Fibroblast of gingiva (primary cell): ENCODE results near the gene MAP1LC3A.
A peak's percentile ranks its signal among the peaks of the same experiment; 100 is the strongest.
"Not testable (repeated sequence)": the region's sequence is repeated elsewhere in the genome, so short reads cannot be mapped to it uniquely, and the experiment has no call there.

Source experiments
- DNase-seq: peaks from one replicate; pipeline ENCODE4 v3.0.0-alpha.2; 2011; ENCODE audit warnings: low read depth

Gene MAP1LC3A

GRCh38 chr20:34558320-34559218 is at the start of gene MAP1LC3A:
TSS of gene MAP1LC3A (plus strand) at chr20:34558718. CDS start at chr20:34558869, 151 bp downstream.
- peak; percentile 98 for DNase-seq

- no peak for DNase-seq
These were observed 47.9 kb upstream of the MAP1LC3A start for GRCh38 chr20:34510575-34510974.

GRCh38 chr20:34511891-34512265 is 46.6 kb upstream of the MAP1LC3A start:
- DNase-seq = no peak

- no peak for DNase-seq
These were observed 46.1 kb upstream of the MAP1LC3A start for GRCh38 chr20:34512266-34512954.

- no peak for DNase-seq
These were observed 45.5 kb upstream of the MAP1LC3A start for GRCh38 chr20:34512955-34513419.

- not testable (repeated sequence) for DNase-seq
These were observed 44.5 kb upstream of the MAP1LC3A start for GRCh38 chr20:34514034-34514433.

GRCh38 chr20:34514897-34515483 is 43.5 kb upstream of the MAP1LC3A start:
- DNase-seq = no peak

- peak; percentile 33 for DNase-seq
These were observed 42.9 kb upstream of the MAP1LC3A start for GRCh38 chr20:34515484-34516246.

GRCh38 chr20:34516247-34517113 is 42.0 kb upstream of the MAP1LC3A start, which contains the start of gene DYNLRB1:
TSS of gene DYNLRB1 (plus strand) at chr20:34516422. CDS start at chr20:34516459, 37 bp downstream.
- DNase-seq = peak; percentile 95

GRCh38 chr20:34517114-34517505 is 41.4 kb upstream of the MAP1LC3A start:
- no peak for DNase-seq

- not testable (repeated sequence) for DNase-seq
These were observed 39.7 kb upstream of the MAP1LC3A start for GRCh38 chr20:34518863-34519262.

GRCh38 chr20:34519841-34520240 is 38.7 kb upstream of the MAP1LC3A start:
- not testable (repeated sequence) for DNase-seq

GRCh38 chr20:34522969-34523871 is 35.3 kb upstream of the MAP1LC3A start:
- DNase-seq = peak; percentile 75

- no peak for DNase-seq
These were observed 34.1 kb upstream of the MAP1LC3A start for GRCh38 chr20:34524426-34524825.

GRCh38 chr20:34525342-34525708 is 33.2 kb upstream of the MAP1LC3A start:
- DNase-seq = no peak

- peak; percentile 97 for DNase-seq
These were observed 32.7 kb upstream of the MAP1LC3A start for GRCh38 chr20:34525709-34526416.

GRCh38 chr20:34526466-34526865 is 32.1 kb upstream of the MAP1LC3A start:
- no peak for DNase-seq

- no peak for DNase-seq
These were observed 31.5 kb upstream of the MAP1LC3A start for GRCh38 chr20:34527016-34527415.

- DNase-seq = peak; percentile 48
These were observed 29.6 kb upstream of the MAP1LC3A start for GRCh38 chr20:34528921-34529297.
